Measurements from ENCODE around the gene PDZD2.

PDZD2 gene

DNA sequence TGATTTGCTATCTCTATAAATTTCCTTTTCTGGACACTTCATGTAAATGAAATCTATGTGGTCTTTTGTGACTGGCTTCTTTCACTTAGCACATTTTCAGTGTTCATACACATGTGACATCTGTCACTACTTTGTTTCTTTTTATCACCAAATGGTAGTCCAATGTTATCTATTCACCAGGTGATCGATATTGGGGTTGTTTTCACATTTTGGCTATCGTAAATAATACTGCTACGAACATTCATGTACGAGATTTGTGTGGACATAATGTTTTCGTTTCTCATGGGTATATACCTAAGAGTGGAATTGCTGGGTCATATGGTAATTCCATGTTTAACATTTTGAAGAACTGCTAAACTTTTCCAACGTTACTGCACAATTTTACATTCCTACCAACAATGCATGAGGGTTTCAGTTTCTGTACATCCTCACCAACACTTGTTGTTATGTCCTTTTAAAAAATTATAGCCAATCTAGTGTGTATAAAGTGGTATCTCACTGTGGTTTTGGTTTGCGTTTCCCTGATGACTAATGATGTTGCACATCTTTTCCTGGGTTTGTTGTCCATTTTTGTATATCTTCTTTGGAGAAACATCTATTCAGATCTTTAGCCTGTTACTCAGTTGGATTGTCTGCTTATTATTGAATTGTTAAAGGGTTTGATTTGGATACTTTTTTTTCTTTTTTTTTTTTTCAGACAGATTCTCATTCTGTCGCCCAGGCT is 263.0 kb downstream of the PDZD2 start:
- H3K23ac ChIP-seq (ENCODE audit: low read length) = no peak overlapping the region
- H3K9me3 ChIP-seq (ENCODE audit: insufficient read depth, low read depth, low read length) = no peaks in the 10 kb centered on the region
- no peak overlapping the region for H4K8ac ChIP-seq (ENCODE audit: low read depth, low read length)
- no peak overlapping the region for H2AK5ac ChIP-seq (ENCODE audit: low read length)
- DNase-seq = no peak
- H3K4me1 ChIP-seq (ENCODE audit: control insufficient read depth in 1 of 2, insufficient read depth in 2 of 2, low read length in 2 of 2) = peaks cover 0 to 3% of the 10 kb centered on the region in 2 experiments
- H3K79me1 ChIP-seq (ENCODE audit: low read length) = no peaks in the 10 kb centered on the region
- no peak overlapping the region for H2BK5ac ChIP-seq (ENCODE audit: low read depth, low read length, poor library complexity)
- no peaks in the 10 kb centered on the region for H3K36me3 ChIP-seq (ENCODE audit: control insufficient read depth in 1 of 2, insufficient read depth in 2 of 2, low read length in 2 of 2)
- no peaks in the 10 kb centered on the region for H3K27me3 ChIP-seq (ENCODE audit: insufficient read depth, low read length)
- H3K27ac ChIP-seq (ENCODE audit: low read depth, low read length) = no peak overlapping the region
- H3K9ac ChIP-seq (ENCODE audit: low read length) = no peak overlapping the region
- H4K12ac ChIP-seq (ENCODE audit: low read depth, low read length) = no peak overlapping the region
- no peak overlapping the region for H3K18ac ChIP-seq (ENCODE audit: low read length)
- H2BK120ac ChIP-seq (ENCODE audit: insufficient read depth, low read length, poor library complexity) = no peak overlapping the region
- no CpG with 5 or more reads among the region's 8 CpGs for WGBS (ENCODE audit: extremely low coverage, insufficient coverage, insufficient read length)
- H3K4me3 ChIP-seq (ENCODE audit: low read depth, low read length) = no peak overlapping the region
- H3K14ac ChIP-seq (ENCODE audit: low read length) = no peak overlapping the region
- H2BK12ac ChIP-seq (ENCODE audit: low read length) = no peak overlapping the region
- no peak overlapping the region for H4K91ac ChIP-seq (ENCODE audit: low read depth, low read length)
- H3K79me2 ChIP-seq (ENCODE audit: control insufficient read depth, insufficient read depth, low read length, poor library complexity) = no peaks in the 10 kb centered on the region
- H3K4ac ChIP-seq (ENCODE audit: low read depth, low read length) = no peak overlapping the region
- H3K4me2 ChIP-seq (ENCODE audit: low read length) = no peak overlapping the region
- no peak overlapping the region for H2AFZ ChIP-seq (ENCODE audit: insufficient read depth, low read length, poor library complexity)

DNA sequence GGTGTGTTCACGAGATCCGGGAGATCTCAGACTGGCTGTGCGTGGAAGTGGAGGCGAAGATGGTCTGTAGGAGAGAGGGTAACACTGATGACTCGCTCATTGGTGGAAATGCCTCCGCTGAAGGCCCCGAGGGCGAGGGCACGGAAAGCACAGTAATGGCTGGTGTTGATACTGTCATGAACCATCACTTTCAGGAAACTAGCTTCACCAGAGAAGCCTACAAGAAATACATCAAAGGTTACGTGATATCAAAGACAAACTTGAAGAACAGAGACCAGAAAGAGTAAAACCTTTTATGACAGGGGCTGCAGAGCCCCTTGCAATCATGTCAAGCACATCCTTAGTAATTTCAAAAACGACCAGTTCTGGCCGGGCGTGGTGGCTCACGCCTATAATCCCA is 269.5 kb downstream of the PDZD2 start:
- no peak overlapping the region for H3K27ac ChIP-seq (ENCODE audit: low read depth, low read length)
- no peak overlapping the region for H4K12ac ChIP-seq (ENCODE audit: low read depth, low read length)
- no peaks in the 10 kb centered on the region for H3K79me2 ChIP-seq (ENCODE audit: control insufficient read depth, insufficient read depth, low read length, poor library complexity)
- H2AFZ ChIP-seq (ENCODE audit: insufficient read depth, low read length, poor library complexity) = no peak overlapping the region
- no peak overlapping the region for H2BK5ac ChIP-seq (ENCODE audit: low read depth, low read length, poor library complexity)
- H3K14ac ChIP-seq (ENCODE audit: low read length) = no peak overlapping the region
- no peaks in the 10 kb centered on the region for H3K79me1 ChIP-seq (ENCODE audit: low read length)
- no peak overlapping the region for H2AK5ac ChIP-seq (ENCODE audit: low read length)
- H3K9ac ChIP-seq (ENCODE audit: low read length) = no peak overlapping the region
- H3K4me1 ChIP-seq (ENCODE audit: control insufficient read depth in 1 of 2, insufficient read depth in 2 of 2, low read length in 2 of 2) = peaks cover 0 to 4% of the 10 kb centered on the region in 2 experiments
- H3K4ac ChIP-seq (ENCODE audit: low read depth, low read length) = no peak overlapping the region
- no peaks in the 10 kb centered on the region for H3K9me3 ChIP-seq (ENCODE audit: insufficient read depth, low read depth, low read length)
- no peak overlapping the region for H3K4me3 ChIP-seq (ENCODE audit: low read depth, low read length)
- WGBS (ENCODE audit: extremely low coverage, insufficient coverage, insufficient read length) = no CpG with 5 or more reads among the region's 14 CpGs
- no peak overlapping the region for H4K8ac ChIP-seq (ENCODE audit: low read depth, low read length)
- no peak overlapping the region for H2BK12ac ChIP-seq (ENCODE audit: low read length)
- no peaks in the 10 kb centered on the region for H3K36me3 ChIP-seq (ENCODE audit: control insufficient read depth in 1 of 2, insufficient read depth in 2 of 2, low read length in 2 of 2)
- H2BK120ac ChIP-seq (ENCODE audit: insufficient read depth, low read length, poor library complexity) = no peak overlapping the region
- no peaks in the 10 kb centered on the region for H3K27me3 ChIP-seq (ENCODE audit: insufficient read depth, low read length)
- H3K18ac ChIP-seq (ENCODE audit: low read length) = no peak overlapping the region
- no peak overlapping the region for H3K23ac ChIP-seq (ENCODE audit: low read length)
- H3K4me2 ChIP-seq (ENCODE audit: low read length) = no peak overlapping the region
- no peak for DNase-seq
- no peak overlapping the region for H4K91ac ChIP-seq (ENCODE audit: low read depth, low read length)

DNA sequence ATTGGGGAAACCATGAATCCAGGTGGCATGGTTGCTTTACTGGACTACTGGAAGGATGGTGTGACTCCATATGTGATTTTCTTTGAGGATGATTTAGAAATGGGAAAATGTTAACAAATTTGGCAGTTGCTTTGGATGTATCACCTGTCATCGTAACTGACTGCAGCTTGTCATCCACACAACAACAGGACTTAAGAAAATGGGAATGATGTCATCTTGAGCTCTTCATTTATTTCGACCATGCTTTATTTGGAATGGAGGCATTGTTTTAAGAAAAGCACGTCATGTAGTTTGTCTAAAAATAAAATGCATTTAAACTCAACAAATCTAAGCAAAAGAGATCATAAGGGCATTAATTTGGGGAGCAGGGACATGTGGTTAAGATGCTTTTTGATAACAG is 270.1 kb downstream of the PDZD2 start:
- H3K9ac ChIP-seq (ENCODE audit: low read length) = no peak overlapping the region
- H3K4me3 ChIP-seq (ENCODE audit: low read depth, low read length) = no peak overlapping the region
- no peak overlapping the region for H3K27ac ChIP-seq (ENCODE audit: low read depth, low read length)
- H3K79me2 ChIP-seq (ENCODE audit: control insufficient read depth, insufficient read depth, low read length, poor library complexity) = no peaks in the 10 kb centered on the region
- no peak overlapping the region for H3K14ac ChIP-seq (ENCODE audit: low read length)
- H3K4me2 ChIP-seq (ENCODE audit: low read length) = no peak overlapping the region
- no peak overlapping the region for H3K4ac ChIP-seq (ENCODE audit: low read depth, low read length)
- H4K91ac ChIP-seq (ENCODE audit: low read depth, low read length) = no peak overlapping the region
- no peak for DNase-seq
- H3K23ac ChIP-seq (ENCODE audit: low read length) = no peak overlapping the region
- no peak overlapping the region for H4K8ac ChIP-seq (ENCODE audit: low read depth, low read length)
- no CpG with 5 or more reads among the region's 3 CpGs for WGBS (ENCODE audit: extremely low coverage, insufficient coverage, insufficient read length)
- H3K36me3 ChIP-seq (ENCODE audit: control insufficient read depth in 1 of 2, insufficient read depth in 2 of 2, low read length in 2 of 2) = no peaks in the 10 kb centered on the region
- H2BK120ac ChIP-seq (ENCODE audit: insufficient read depth, low read length, poor library complexity) = no peak overlapping the region
- no peak overlapping the region for H2AFZ ChIP-seq (ENCODE audit: insufficient read depth, low read length, poor library complexity)
- no peaks in the 10 kb centered on the region for H3K79me1 ChIP-seq (ENCODE audit: low read length)
- no peak overlapping the region for H2BK5ac ChIP-seq (ENCODE audit: low read depth, low read length, poor library complexity)
- H3K9me3 ChIP-seq (ENCODE audit: insufficient read depth, low read depth, low read length) = no peaks in the 10 kb centered on the region
- no peaks in the 10 kb centered on the region for H3K27me3 ChIP-seq (ENCODE audit: insufficient read depth, low read length)
- no peak overlapping the region for H4K12ac ChIP-seq (ENCODE audit: low read depth, low read length)
- peaks cover 3 to 4% of the 10 kb centered on the region in 2 experiments for H3K4me1 ChIP-seq (ENCODE audit: control insufficient read depth in 1 of 2, insufficient read depth in 2 of 2, low read length in 2 of 2)
- no peak overlapping the region for H3K18ac ChIP-seq (ENCODE audit: low read length)
- H2AK5ac ChIP-seq (ENCODE audit: low read length) = no peak overlapping the region
- H2BK12ac ChIP-seq (ENCODE audit: low read length) = no peak overlapping the region

DNA sequence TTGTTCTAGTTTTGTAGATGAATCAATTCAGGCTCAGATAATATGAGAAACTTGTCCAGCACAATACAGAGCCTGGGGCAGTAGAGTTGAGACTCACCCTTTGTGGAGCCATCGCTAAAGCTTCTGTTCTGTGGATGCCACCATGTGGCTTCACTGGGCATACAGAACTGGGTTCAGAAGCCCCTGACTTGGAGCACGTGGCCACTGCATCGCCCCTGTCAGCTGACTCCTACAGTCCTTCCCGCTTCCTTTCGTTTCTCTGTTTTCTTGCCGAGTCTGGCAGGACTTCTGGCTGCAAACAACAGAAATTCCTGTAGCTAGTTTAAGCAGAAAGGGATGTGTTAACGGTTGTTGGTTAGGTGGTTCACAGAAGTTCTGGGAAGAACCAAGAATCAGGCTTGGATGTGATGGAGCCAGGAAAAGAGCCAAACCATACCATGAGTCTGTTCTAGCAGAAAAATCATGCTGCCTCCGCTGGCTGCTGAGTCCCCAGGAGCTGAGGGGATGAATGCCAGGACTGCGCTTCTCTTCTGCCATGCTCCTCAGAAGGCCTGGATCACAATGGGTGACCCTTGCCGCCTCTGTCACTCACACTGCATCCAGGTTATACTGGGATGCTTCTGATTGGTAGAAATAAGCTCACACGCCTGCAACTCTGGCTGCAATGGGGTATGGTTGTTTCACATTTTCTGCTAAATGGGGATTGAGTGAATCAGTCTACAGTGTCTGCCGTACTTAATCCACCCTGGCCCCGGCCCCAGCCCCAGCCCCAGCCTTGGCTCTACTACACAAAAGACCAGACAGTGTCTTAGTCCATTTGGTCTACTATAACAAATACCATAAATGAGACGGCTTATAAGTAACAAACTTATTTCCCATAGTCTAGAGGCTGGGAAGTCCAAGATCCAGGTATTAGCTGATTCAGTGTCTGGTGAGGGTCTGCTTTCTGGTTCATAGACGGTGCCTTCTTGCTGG is 272.6 kb downstream of the PDZD2 start:
- H3K4me1 ChIP-seq (ENCODE audit: control insufficient read depth in 1 of 2, insufficient read depth in 2 of 2, low read length in 2 of 2) = peaks cover 4 to 5% of the 10 kb centered on the region in 2 experiments
- H3K4me3 ChIP-seq (ENCODE audit: low read depth, low read length) = no peak overlapping the region
- no peak overlapping the region for H4K12ac ChIP-seq (ENCODE audit: low read depth, low read length)
- peak overlapping the region; percentile 4 for H2BK12ac ChIP-seq (ENCODE audit: low read length)
- no peak overlapping the region for H3K4me2 ChIP-seq (ENCODE audit: low read length)
- WGBS (ENCODE audit: extremely low coverage, insufficient coverage, insufficient read length) = no CpG with 5 or more reads among the region's 15 CpGs
- H2AK5ac ChIP-seq (ENCODE audit: low read length) = no peak overlapping the region
- no peaks in the 10 kb centered on the region for H3K79me1 ChIP-seq (ENCODE audit: low read length)
- no peak overlapping the region for H4K8ac ChIP-seq (ENCODE audit: low read depth, low read length)
- H3K9me3 ChIP-seq (ENCODE audit: insufficient read depth, low read depth, low read length) = no peaks in the 10 kb centered on the region
- H3K4ac ChIP-seq (ENCODE audit: low read depth, low read length) = no peak overlapping the region
- H4K91ac ChIP-seq (ENCODE audit: low read depth, low read length) = no peak overlapping the region
- H2BK5ac ChIP-seq (ENCODE audit: low read depth, low read length, poor library complexity) = no peak overlapping the region
- no peak overlapping the region for H2BK120ac ChIP-seq (ENCODE audit: insufficient read depth, low read length, poor library complexity)
- no peaks in the 10 kb centered on the region for H3K36me3 ChIP-seq (ENCODE audit: control insufficient read depth in 1 of 2, insufficient read depth in 2 of 2, low read length in 2 of 2)
- no peaks in the 10 kb centered on the region for H3K79me2 ChIP-seq (ENCODE audit: control insufficient read depth, insufficient read depth, low read length, poor library complexity)
- peak; percentile 57 to 60 for DNase-seq
- no peak overlapping the region for H3K9ac ChIP-seq (ENCODE audit: low read length)
- no peak overlapping the region for H2AFZ ChIP-seq (ENCODE audit: insufficient read depth, low read length, poor library complexity)
- no peaks in the 10 kb centered on the region for H3K27me3 ChIP-seq (ENCODE audit: insufficient read depth, low read length)
- H3K14ac ChIP-seq (ENCODE audit: low read length) = no peak overlapping the region
- no peak overlapping the region for H3K18ac ChIP-seq (ENCODE audit: low read length)
- H3K27ac ChIP-seq (ENCODE audit: low read depth, low read length) = no peak overlapping the region
- no peak overlapping the region for H3K23ac ChIP-seq (ENCODE audit: low read length)
